GM18511 (cell line): ENCODE results near the gene OR4D6.
"Not testable (repeated sequence)": the region's sequence is repeated elsewhere in the genome, so short reads cannot be mapped to it uniquely, and the experiment has no call there.

Source experiments
- ATAC-seq: cut with Tn5 transposase; IDR thresholded peaks from one replicate; pipeline ENCODE4 v1.9.1; 2021; ENCODE audit warnings: mild to moderate bottlenecking, moderate library complexity; ENCODE audit not compliant: unreplicated experiment

The OR4D6 gene

GRCh38 chr11:59456661-59457060 lies at the start of gene OR4D6:
TSS of gene OR4D6 (plus strand) at chr11:59456961. CDS start at chr11:59456961, 0 bp downstream.
- no peak for ATAC-seq

GRCh38 chr11:59413646-59414045 lies 43.1 kb upstream of the OR4D6 start:
- ATAC-seq = no peak

- no peak for ATAC-seq
Observed at GRCh38 chr11:59415111-59415510, 41.6 kb upstream of the OR4D6 start.

- ATAC-seq = no peak
Observed at GRCh38 chr11:59416613-59417012, 40.1 kb upstream of the OR4D6 start.

GRCh38 chr11:59417023-59417422 lies 39.7 kb upstream of the OR4D6 start:
- no peak for ATAC-seq

- no peak for ATAC-seq
Observed at GRCh38 chr11:59418156-59418555, 38.6 kb upstream of the OR4D6 start.

- ATAC-seq = no peak
Observed at GRCh38 chr11:59423835-59424234, 32.9 kb upstream of the OR4D6 start.

- no peak for ATAC-seq
Observed at GRCh38 chr11:59425131-59425530, 31.6 kb upstream of the OR4D6 start.

GRCh38 chr11:59426361-59427067 lies 30.2 kb upstream of the OR4D6 start, which contains the start of gene OR5A2:
TSS of gene OR5A2 (minus strand) at chr11:59426413. CDS start at chr11:59422953, 3,460 bp downstream.
- ATAC-seq = no peak

GRCh38 chr11:59427068-59427382 lies 29.7 kb upstream of the OR4D6 start:
- no peak for ATAC-seq

- peak; percentile 88 for ATAC-seq
Observed at GRCh38 chr11:59429924-59430516, 26.7 kb upstream of the OR4D6 start.

- ATAC-seq = no peak
Observed at GRCh38 chr11:59436169-59436568, 20.6 kb upstream of the OR4D6 start, which contains the start of gene OR5A1. TSS of gene OR5A1 (plus strand) at chr11:59436469. CDS start at chr11:59443169, 6,700 bp downstream.

GRCh38 chr11:59437770-59438169 lies 19.0 kb upstream of the OR4D6 start:
- ATAC-seq = no peak

- not testable (repeated sequence) for ATAC-seq
Observed at GRCh38 chr11:59445624-59446023, 11.1 kb upstream of the OR4D6 start.

- no peak for ATAC-seq
Observed at GRCh38 chr11:59448484-59448883, 8.3 kb upstream of the OR4D6 start.

GRCh38 chr11:59459916-59460315 lies 3.2 kb downstream of the OR4D6 start:
- no peak for ATAC-seq

GRCh38 chr11:59463190-59463641 lies 6.5 kb downstream of the OR4D6 start:
- ATAC-seq = no peak

GRCh38 chr11:59473015-59473414 lies 16.3 kb downstream of the OR4D6 start, which contains the start of gene OR4D10:
TSS of gene OR4D10 (plus strand) at chr11:59473315. CDS start at chr11:59477430, 4,115 bp downstream.
- ATAC-seq = no peak

- no peak for ATAC-seq
Observed at GRCh38 chr11:59475176-59475575, 18.4 kb downstream of the OR4D6 start.

- no peak for ATAC-seq
Observed at GRCh38 chr11:59479906-59480305, 23.1 kb downstream of the OR4D6 start.

- ATAC-seq = no peak
Observed at GRCh38 chr11:59480359-59480758, 23.6 kb downstream of the OR4D6 start.

- no peak for ATAC-seq
Observed at GRCh38 chr11:59501931-59502330, 45.2 kb downstream of the OR4D6 start.
